Liver (tissue), 3 donors: ENCODE results near the gene HIP1.
"Not testable (repeated sequence)": the region's sequence is repeated elsewhere in the genome, so short reads cannot be mapped to it uniquely, and the experiment has no call there.

Experiments
- GABPA ChIP-seq, 2 donors: IDR thresholded peaks in 1 of 2; conservative IDR thresholded peaks in 1 of 2; 2 replicates each; pipeline ENCODE4 v1.6.1; 2016; ENCODE audit warnings: antibody characterized with exemption in 2 of 2, mild to moderate bottlenecking in 1 of 2, moderate library complexity in 1 of 2
- HNF4G ChIP-seq: IDR thresholded peaks from 2 replicates; pipeline ENCODE4 v1.6.1; 2016; ENCODE audit warnings: antibody characterized with exemption
- JUND ChIP-seq, 2 donors: IDR thresholded peaks; 2 replicates each; pipeline ENCODE4 v1.6.1; 2016; ENCODE audit warnings: antibody characterized with exemption in 2 of 2
- RAD21 ChIP-seq, 2 donors: IDR thresholded peaks; 2 replicates each; pipeline ENCODE4 v1.6.1; 2016; ENCODE audit warnings: antibody characterized with exemption in 2 of 2, mild to moderate bottlenecking in 2 of 2
- RXRA ChIP-seq, 2 donors: IDR thresholded peaks; 2 replicates each; pipeline ENCODE4 v1.6.1; 2017 to 2018; ENCODE audit warnings: antibody characterized with exemption in 2 of 2, mild to moderate bottlenecking in 1 of 2
- SP1 ChIP-seq: IDR thresholded peaks from 2 replicates; pipeline ENCODE4 v1.6.1; 2018; ENCODE audit warnings: antibody characterized with exemption, mild to moderate bottlenecking
- TAF1 ChIP-seq: conservative IDR thresholded peaks from 2 replicates; pipeline ENCODE4 v1.6.1; 2016; ENCODE audit warnings: antibody characterized with exemption, mild to moderate bottlenecking
- YY1 ChIP-seq: IDR thresholded peaks from 2 replicates; pipeline ENCODE4 v1.6.1; 2016; ENCODE audit warnings: antibody characterized with exemption, mild to moderate bottlenecking
- TF ChIP-seq, protein P1 (sequence below): fragments of 150-350 bp; IDR thresholded peaks from 2 replicates; pipeline ENCODE4 v1.5.1; 2017; ENCODE audit warnings: improper control_type of control experiment, low read depth, low read length; ENCODE audit not compliant: missing input control
- TF ChIP-seq, protein P2 (sequence below): IDR thresholded peaks from 2 replicates; pipeline ENCODE4 v1.6.1; 2016; ENCODE audit warnings: antibody characterized with exemption
- TF ChIP-seq, protein P3 (sequence below): IDR thresholded peaks from 2 replicates; pipeline ENCODE4 v1.6.1; 2016; ENCODE audit warnings: antibody characterized with exemption
- TF ChIP-seq, protein P4 (sequence below): IDR thresholded peaks from 2 replicates; pipeline ENCODE4 v1.6.1; 2016; ENCODE audit warnings: antibody characterized with exemption, mild to moderate bottlenecking
- TF ChIP-seq, protein P5 (sequence below): IDR thresholded peaks from 2 replicates; pipeline ENCODE4 v1.6.1; 2016; ENCODE audit warnings: antibody characterized with exemption
- donor health status: healthy.
- donor health status: healthy.

DNA sequence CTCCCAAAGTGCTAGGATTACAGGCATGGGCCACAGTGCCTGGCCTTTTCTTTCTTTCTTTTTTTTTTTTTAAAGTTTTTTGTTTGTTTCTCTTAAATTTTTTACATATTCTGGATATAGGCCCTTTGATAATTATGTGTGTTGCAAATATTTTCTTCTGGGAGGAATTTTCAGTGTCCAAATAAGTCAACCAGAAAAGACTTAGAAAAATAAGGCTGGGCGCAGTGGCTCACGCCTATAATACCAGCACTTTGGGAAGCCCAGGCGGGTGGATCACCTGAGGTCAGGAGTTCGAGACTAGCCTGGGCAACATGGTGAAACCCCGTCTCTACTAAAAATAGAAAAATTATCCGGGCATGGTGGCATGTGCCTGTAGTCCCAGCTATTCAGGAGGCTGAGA, 11.4 kb downstream of the HIP1 start:
- TF ChIP-seq, protein P1, sequence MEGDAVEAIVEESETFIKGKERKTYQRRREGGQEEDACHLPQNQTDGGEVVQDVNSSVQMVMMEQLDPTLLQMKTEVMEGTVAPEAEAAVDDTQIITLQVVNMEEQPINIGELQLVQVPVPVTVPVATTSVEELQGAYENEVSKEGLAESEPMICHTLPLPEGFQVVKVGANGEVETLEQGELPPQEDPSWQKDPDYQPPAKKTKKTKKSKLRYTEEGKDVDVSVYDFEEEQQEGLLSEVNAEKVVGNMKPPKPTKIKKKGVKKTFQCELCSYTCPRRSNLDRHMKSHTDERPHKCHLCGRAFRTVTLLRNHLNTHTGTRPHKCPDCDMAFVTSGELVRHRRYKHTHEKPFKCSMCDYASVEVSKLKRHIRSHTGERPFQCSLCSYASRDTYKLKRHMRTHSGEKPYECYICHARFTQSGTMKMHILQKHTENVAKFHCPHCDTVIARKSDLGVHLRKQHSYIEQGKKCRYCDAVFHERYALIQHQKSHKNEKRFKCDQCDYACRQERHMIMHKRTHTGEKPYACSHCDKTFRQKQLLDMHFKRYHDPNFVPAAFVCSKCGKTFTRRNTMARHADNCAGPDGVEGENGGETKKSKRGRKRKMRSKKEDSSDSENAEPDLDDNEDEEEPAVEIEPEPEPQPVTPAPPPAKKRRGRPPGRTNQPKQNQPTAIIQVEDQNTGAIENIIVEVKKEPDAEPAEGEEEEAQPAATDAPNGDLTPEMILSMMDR: not testable (repeated sequence)
- TF ChIP-seq, protein P2, sequence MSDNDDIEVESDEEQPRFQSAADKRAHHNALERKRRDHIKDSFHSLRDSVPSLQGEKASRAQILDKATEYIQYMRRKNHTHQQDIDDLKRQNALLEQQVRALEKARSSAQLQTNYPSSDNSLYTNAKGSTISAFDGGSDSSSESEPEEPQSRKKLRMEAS: not testable (repeated sequence)
- TF ChIP-seq, protein P3, sequence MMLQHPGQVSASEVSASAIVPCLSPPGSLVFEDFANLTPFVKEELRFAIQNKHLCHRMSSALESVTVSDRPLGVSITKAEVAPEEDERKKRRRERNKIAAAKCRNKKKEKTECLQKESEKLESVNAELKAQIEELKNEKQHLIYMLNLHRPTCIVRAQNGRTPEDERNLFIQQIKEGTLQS: not testable (repeated sequence)
- TF ChIP-seq RAD21 (IDR thresholded peaks at IDR 0.05); TAF1; SP1; RXRA (IDR thresholded peaks at IDR 0.05); JUND (IDR thresholded peaks at IDR 0.05); YY1; HNF4G; GABPA (IDR thresholded peaks at IDR 0.05 in 1 of 2, conservative IDR thresholded peaks at IDR 0.05 in 1 of 2): not testable (repeated sequence)
- TF ChIP-seq, protein P4, sequence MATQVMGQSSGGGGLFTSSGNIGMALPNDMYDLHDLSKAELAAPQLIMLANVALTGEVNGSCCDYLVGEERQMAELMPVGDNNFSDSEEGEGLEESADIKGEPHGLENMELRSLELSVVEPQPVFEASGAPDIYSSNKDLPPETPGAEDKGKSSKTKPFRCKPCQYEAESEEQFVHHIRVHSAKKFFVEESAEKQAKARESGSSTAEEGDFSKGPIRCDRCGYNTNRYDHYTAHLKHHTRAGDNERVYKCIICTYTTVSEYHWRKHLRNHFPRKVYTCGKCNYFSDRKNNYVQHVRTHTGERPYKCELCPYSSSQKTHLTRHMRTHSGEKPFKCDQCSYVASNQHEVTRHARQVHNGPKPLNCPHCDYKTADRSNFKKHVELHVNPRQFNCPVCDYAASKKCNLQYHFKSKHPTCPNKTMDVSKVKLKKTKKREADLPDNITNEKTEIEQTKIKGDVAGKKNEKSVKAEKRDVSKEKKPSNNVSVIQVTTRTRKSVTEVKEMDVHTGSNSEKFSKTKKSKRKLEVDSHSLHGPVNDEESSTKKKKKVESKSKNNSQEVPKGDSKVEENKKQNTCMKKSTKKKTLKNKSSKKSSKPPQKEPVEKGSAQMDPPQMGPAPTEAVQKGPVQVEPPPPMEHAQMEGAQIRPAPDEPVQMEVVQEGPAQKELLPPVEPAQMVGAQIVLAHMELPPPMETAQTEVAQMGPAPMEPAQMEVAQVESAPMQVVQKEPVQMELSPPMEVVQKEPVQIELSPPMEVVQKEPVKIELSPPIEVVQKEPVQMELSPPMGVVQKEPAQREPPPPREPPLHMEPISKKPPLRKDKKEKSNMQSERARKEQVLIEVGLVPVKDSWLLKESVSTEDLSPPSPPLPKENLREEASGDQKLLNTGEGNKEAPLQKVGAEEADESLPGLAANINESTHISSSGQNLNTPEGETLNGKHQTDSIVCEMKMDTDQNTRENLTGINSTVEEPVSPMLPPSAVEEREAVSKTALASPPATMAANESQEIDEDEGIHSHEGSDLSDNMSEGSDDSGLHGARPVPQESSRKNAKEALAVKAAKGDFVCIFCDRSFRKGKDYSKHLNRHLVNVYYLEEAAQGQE: not testable (repeated sequence)
- TF ChIP-seq, protein P5, sequence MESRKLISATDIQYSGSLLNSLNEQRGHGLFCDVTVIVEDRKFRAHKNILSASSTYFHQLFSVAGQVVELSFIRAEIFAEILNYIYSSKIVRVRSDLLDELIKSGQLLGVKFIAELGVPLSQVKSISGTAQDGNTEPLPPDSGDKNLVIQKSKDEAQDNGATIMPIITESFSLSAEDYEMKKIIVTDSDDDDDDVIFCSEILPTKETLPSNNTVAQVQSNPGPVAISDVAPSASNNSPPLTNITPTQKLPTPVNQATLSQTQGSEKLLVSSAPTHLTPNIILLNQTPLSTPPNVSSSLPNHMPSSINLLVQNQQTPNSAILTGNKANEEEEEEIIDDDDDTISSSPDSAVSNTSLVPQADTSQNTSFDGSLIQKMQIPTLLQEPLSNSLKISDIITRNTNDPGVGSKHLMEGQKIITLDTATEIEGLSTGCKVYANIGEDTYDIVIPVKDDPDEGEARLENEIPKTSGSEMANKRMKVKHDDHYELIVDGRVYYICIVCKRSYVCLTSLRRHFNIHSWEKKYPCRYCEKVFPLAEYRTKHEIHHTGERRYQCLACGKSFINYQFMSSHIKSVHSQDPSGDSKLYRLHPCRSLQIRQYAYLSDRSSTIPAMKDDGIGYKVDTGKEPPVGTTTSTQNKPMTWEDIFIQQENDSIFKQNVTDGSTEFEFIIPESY: not testable (repeated sequence)
